Heart left ventricle (tissue), 16 donors: ENCODE data around the gene S1PR4. TPM values are rescaled to one million over a fixed set of nuclear protein-coding genes. Genes with fewer than 3 reads are reported as not detected.

Source experiments
- ATAC-seq, 4 donors: fragments of 200-7000 bp; cut with Tn5 transposase; one replicate each; pipeline ENCODE4 v1.9.1; 2020 to 2022; ENCODE audit warnings: moderate library complexity in 4 of 4, mild to moderate bottlenecking in 3 of 4, moderate number of reproducible peaks in 1 of 4
- DNase-seq, 5 donors: peaks; one replicate each; pipeline ENCODE4 v3.0.0-alpha.2; 2020
- H3K27ac ChIP-seq, 12 donors: fragments of 200-600 bp; sonication (generic) in 4 of 12; one replicate each; pipeline versions ENCODE4 v1.5.0 to v1.8.0; 2016 to 2022; ENCODE audit warnings: mild to moderate bottlenecking in 2 of 12
- H3K27me3 ChIP-seq, 9 donors: fragments of 200-600 bp; sonication (generic) in 2 of 9; one replicate each; pipeline versions ENCODE4 v1.5.1 to v1.8.0; 2016 to 2022; ENCODE audit warnings: mild to moderate bottlenecking in 3 of 9
- H3K36me3 ChIP-seq, 9 donors: fragments of 200-600 bp; sonication (generic) in 2 of 9; one replicate each; pipeline versions ENCODE4 v1.5.0 to v1.8.0; 2018 to 2022; ENCODE audit warnings: mild to moderate bottlenecking in 2 of 9
- H3K4me1 ChIP-seq, 12 donors: fragments of 200-600 bp; sonication (generic) in 4 of 12; one replicate each; pipeline versions ENCODE4 v1.5.0 to v1.8.0; 2016 to 2022; ENCODE audit warnings: mild to moderate bottlenecking in 3 of 12
- H3K4me3 ChIP-seq, 12 donors: fragments of 200-600 bp; sonication (generic) in 4 of 12; one replicate each; pipeline versions ENCODE4 v1.5.0 to v1.8.0; 2017 to 2022; ENCODE audit warnings: mild to moderate bottlenecking in 9 of 12, moderate library complexity in 4 of 12
- H3K9me3 ChIP-seq, 12 donors: fragments of 200-600 bp; sonication (generic) in 4 of 12; one replicate each; pipeline versions ENCODE4 v1.5.0 to v1.8.0; 2016 to 2022; ENCODE audit warnings: mild to moderate bottlenecking in 1 of 12
- CTCF ChIP-seq, 12 donors: fragments of 200-600 bp; sonication (generic) in 4 of 12; IDR thresholded peaks; one replicate each; pipeline versions ENCODE4 v1.5.0 to v1.8.0; 2018 to 2022; ENCODE audit warnings: antibody characterized with exemption in 12 of 12, mild to moderate bottlenecking in 5 of 12
- POLR2A ChIP-seq, 2 donors: fragments of 450-650 bp; IDR thresholded peaks; one replicate each; pipeline ENCODE4 v1.6.1; 2017; ENCODE audit warnings: antibody characterized with exemption in 2 of 2, mild to moderate bottlenecking in 2 of 2, moderate library complexity in 2 of 2
- WGBS, 4 donors: extraction: QIAGEN DNeasy Blood & Tissue Kit in 2 of 4; methylation state at CpG; one replicate each; pipeline versions ENCODE4 v1.1.5 to v1.1.7; 2013 to 2018; 5-methylcytosine and 5-hydroxymethylcytosine counted together
- intact Hi-C, 10 donors: fragments of 100-400 bp; cut with DNase I; formaldehyde crosslinking; loops; one replicate each; pipeline versions ENCODE4 v1.11.1 to v1.14.2; 2022
- polyA plus RNA-seq, 2 donors: library from polyadenylated mRNA; stranded (reverse); fragments of 200-250 nt; gene quantifications; one replicate each; pipeline ENCODE4 v1.2.3, GENCODE V29; 2013
- total RNA-seq, 9 donors: library from RNA; depleted of rRNA in 2 of 9; stranded (reverse); fragments of >200 nt in 2 of 9; fragmentation: NEBNext Ultra II Directional in 3 of 9; extraction: Animal tissue kit (Norgen Biotek cat#: 25700) in 3 of 9; gene quantifications; one replicate each; pipeline versions ENCODE4 v1.1.0 to v1.2.4, GENCODE V29; 2016 to 2023
- donor health status: ischemic (EF 13 %, LVEDD 7.1; RV severe dilation, severe dysfunction).
- donor health status: healthy with polysubstance abuse.
- donor health status: DM: no; HTN: yes; CAD: no.
- donor health status: DM: no; HTN: no; CAD: no.
- donor health status: ischemic (EF 25% LVEDD 6.9; RV normal size, moderate dysfunction).
- donor health status: ischemic (EF 25% LVEDD 5.7; RV mildly dilated, moderate dysfunction).
- donor health status: healthy.
- donor health status: DM: yes; HTN: yes; CAD: no.
- donor health status: ischemic (EF 35%, LVEDD 5.7; RV mildly dilated, moderate dysfunction).
- donor health status: nonischemic (EF 11% LVEDD 7.7; RV severe dilation, severe dysfunction).
- donor health status: DM: yes; HTN: yes; CAD: no.
- donor health status: PGD.
- donor health status: ischemic (EF 29% LVEDD 5.4; RV normal size, mild dysfunction).
- donor health status: nonischemic (EF 23%, LVEDD 6.1; RV moderate dilation, normal function).

Gene S1PR4
- total and polyA plus RNA-seq, 11 donors, result 0.35 to 5.5 (median 1.4) TPM

DNA sequence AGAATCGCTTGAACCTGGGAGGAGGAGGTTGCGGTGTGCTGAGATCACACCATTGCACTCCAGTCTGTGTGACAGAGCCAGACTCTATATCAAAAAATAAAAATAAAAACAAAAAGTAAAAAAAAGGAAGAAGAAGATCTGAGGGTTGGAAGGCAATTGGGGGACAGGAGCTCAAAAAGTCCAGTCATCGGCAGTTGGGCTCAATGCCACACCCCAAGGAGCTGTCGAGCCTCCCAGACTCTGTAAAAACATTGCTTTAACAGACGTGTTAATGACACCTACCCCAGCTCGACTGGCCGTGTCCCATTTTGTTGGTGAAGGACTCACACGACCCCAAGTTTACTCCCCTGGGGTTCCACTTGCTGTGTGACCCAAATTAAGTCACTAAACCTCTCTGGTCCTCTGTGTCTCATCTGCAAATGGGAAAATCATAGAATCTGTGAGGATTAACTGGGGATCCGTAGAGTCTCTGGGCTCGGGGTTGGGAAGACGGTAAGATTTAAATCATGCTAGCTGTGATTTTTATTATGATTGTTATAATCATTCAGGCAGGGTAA is 35.7 kb upstream of the S1PR4 start:
- intact Hi-C loops, result no loop called here
- DNase-seq, result peak in 2 of 5 donors; percentile 11 to 16
- TF ChIP-seq CTCF (IDR thresholded peaks at IDR 0.05) (no peak), POLR2A (IDR thresholded peaks at IDR 0.05) (no peak)
- peaks cover 0 to 47% (median 10%) of the 10 kb centered on the region in 12 donors for H3K4me1 ChIP-seq
- 67 to 71% (median 69%) methylated on average over 11 of the region's 11 CpGs for WGBS, 4 donors
- no peaks in the 10 kb centered on the region for H3K36me3 ChIP-seq
- H3K27me3 ChIP-seq, result no peaks in the 10 kb centered on the region
- no peak for ATAC-seq
- peak overlapping the region in 8 of 12 donors; percentile 46 to 95 (median 64) for H3K27ac ChIP-seq
- peaks cover 0 to 15% (median 3%) of the 10 kb centered on the region in 12 donors for H3K9me3 ChIP-seq
- H3K4me3 ChIP-seq, result no peak overlapping the region

- Histone ChIP-seq H3K4me1 (peaks cover 0 to 37% (median 10%) of the 10 kb centered on the region in 12 donors), H3K27ac (peak overlapping the region in 1 of 12 donors; percentile 76), H3K4me3 (no peak overlapping the region), H3K27me3 (no peaks in the 10 kb centered on the region), H3K36me3 (peaks cover 0 to 25% (median 0%) of the 10 kb centered on the region in 9 donors), H3K9me3 (no peaks in the 10 kb centered on the region)
- intact Hi-C loops, result no loop called here
- peak in 3 of 4 donors; percentile 13 to 51 (median 36) for ATAC-seq
- DNase-seq, result peak in 4 of 5 donors; percentile 51 to 67 (median 56)
- WGBS, 4 donors, result 66 to 72% (median 70%) methylated on average over 18 to 20 of the region's 20 CpGs
- TF ChIP-seq CTCF (IDR thresholded peaks at IDR 0.05) (peak in 1 of 12 donors; percentile 71), POLR2A (IDR thresholded peaks at IDR 0.05) (no peak)
These were observed 32.5 kb upstream of the S1PR4 start for GRCh38 chr19:3145909-3146676.

DNA sequence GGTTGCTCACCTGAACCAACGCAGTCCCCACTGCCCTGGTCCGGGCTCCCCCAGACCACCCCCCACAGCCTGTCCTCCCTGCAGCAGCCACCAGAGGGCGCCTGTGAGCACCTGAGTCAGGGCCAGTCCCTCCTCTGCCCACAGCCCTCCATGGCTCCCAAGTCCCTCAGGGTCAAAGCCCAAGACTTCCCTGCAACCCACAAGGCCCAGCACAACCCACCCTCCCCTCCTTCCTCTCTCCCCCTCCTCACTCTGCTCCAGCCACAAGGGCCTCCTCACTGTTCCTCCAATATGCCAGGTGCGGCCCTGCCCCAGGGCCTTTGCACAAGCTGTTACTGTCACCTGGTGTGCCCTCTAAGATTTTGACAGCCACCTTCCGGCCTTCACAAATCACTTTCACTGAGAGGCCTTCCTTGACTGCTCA is 31.9 kb upstream of the S1PR4 start:
- intact Hi-C loops, result no loop called here
- peak in 2 of 4 donors; percentile 10 to 28 for ATAC-seq

More for the DNA sequence above, 31.9 kb upstream of the S1PR4 start:
- TF ChIP-seq POLR2A (IDR thresholded peaks at IDR 0.05) (no peak), CTCF (IDR thresholded peaks at IDR 0.05) (peak; percentile 29 to 73 (median 60))
- Histone ChIP-seq H3K27me3 (peaks cover 0 to 3% (median 0%) of the 10 kb centered on the region in 9 donors), H3K9me3 (no peaks in the 10 kb centered on the region), H3K36me3 (peaks cover 0 to 28% (median 0%) of the 10 kb centered on the region in 9 donors), H3K27ac (peak overlapping the region in 1 of 12 donors; percentile 76), H3K4me1 (peaks cover 0 to 31% (median 7%) of the 10 kb centered on the region in 12 donors), H3K4me3 (no peak overlapping the region)
- DNase-seq, result peak in 1 of 5 donors; percentile 81
- WGBS, 4 donors, result 56 to 79% (median 66%) methylated on average over 4 to 5 of the region's 5 CpGs
